HepG2 (cell line): ENCODE data around the gene CCDC191.

ENCODE experiments used
- HNF4G ChIP-seq, 2 experiments: sonication (generic) in 1 of 2; formaldehyde crosslinking in 1 of 2; IDR thresholded peaks; 2 replicates each; pipeline versions ENCODE4 v1.4.0 to v1.6.1; 2011 to 2020; ENCODE audit warnings: borderline replicate concordance in 2 of 2, low read depth in 2 of 2, mild to moderate bottlenecking in 2 of 2, low read length in 1 of 2, missing genetic modification reagents in 1 of 2, moderate library complexity in 1 of 2
- IRF9 ChIP-seq: sonication (generic); formaldehyde crosslinking; IDR thresholded peaks from 2 replicates; pipeline ENCODE4 v1.8.0; 2022; ENCODE audit warnings: missing genetic modification reagents, mild to moderate bottlenecking, borderline replicate concordance
- KLF9 ChIP-seq: IDR thresholded peaks from 2 replicates; pipeline ENCODE4 v1.6.1; 2016; ENCODE audit warnings: low read depth
- MBD4 ChIP-seq: IDR thresholded peaks from 2 replicates; pipeline ENCODE4 v1.6.1; 2012; ENCODE audit warnings: low read length, inconsistent platforms, borderline replicate concordance
- TARDBP ChIP-seq: sonication (generic); formaldehyde crosslinking; IDR thresholded peaks from 2 replicates; pipeline ENCODE4 v1.8.0; 2022; ENCODE audit warnings: mild to moderate bottlenecking, missing genetic modification reagents
- ZNF747 ChIP-seq: sonication (generic); formaldehyde crosslinking; IDR thresholded peaks from 2 replicates; pipeline ENCODE4 v1.8.1; 2023; ENCODE audit warnings: missing genetic modification reagents, mild to moderate bottlenecking, borderline replicate concordance

- no peak for TF ChIP-seq HNF4G (IDR thresholded peaks at IDR 0.05; ENCODE audit: borderline replicate concordance, low read depth, low read length)
- no peak for TF ChIP-seq HNF4G (CRISPR knock-in tag; IDR thresholded peaks at IDR 0.05; ENCODE audit: borderline replicate concordance, low read depth)
- TF ChIP-seq IRF9 = no peak
- TF ChIP-seq KLF9 (CRISPR knock-in tag) = no peak
- TF ChIP-seq TARDBP (CRISPR knock-in tag) = no peak
- no peak for TF ChIP-seq ZNF747 (CRISPR knock-in tag)
- TF ChIP-seq MBD4 = no peak
These were observed 109.5 kb downstream of the CCDC191 start for GRCh38 chr3:113946831-113947230.
